Stomach (tissue), 9 donors: ENCODE results near the gene LAG3. TPM values are rescaled to one million over a fixed set of nuclear protein-coding genes. Genes with fewer than 3 reads are reported as not detected.
A peak's percentile ranks its signal among the peaks of the same experiment; 100 is the strongest.

Experiments
- DNase-seq, 2 donors: peaks; one replicate each; pipeline versions ENCODE4 v3.0.0 to v3.0.0-alpha.2; 2013 to 2019
- H3K27ac ChIP-seq, 5 donors: fragments of 200-600 bp in 4 of 5; sonication (generic) in 4 of 5; one replicate each; pipeline ENCODE4 v1.5.1; 2013 to 2019; ENCODE audit warnings: mild to moderate bottlenecking in 1 of 5, moderate library complexity in 1 of 5
- H3K27me3 ChIP-seq, 3 donors: fragments of 200-600 bp; sonication (generic); one replicate each; pipeline ENCODE4 v1.5.1; 2017 to 2019; ENCODE audit warnings: mixed run types in 1 of 3
- H3K36me3 ChIP-seq, 4 donors: fragments of 200-600 bp; sonication (generic); 1 replicate in 3 of 4; 2 replicates in 1 of 4; pipeline ENCODE4 v1.5.1; 2016 to 2019
- H3K4me1 ChIP-seq, 4 donors: fragments of 200-600 bp; sonication (generic); one replicate each; pipeline ENCODE4 v1.5.1; 2016 to 2019
- H3K4me3 ChIP-seq, 4 donors: fragments of 200-600 bp; sonication (generic) in 3 of 4; one replicate each; pipeline ENCODE4 v1.5.1; 2016 to 2019; ENCODE audit warnings: mild to moderate bottlenecking in 1 of 4
- H3K9me3 ChIP-seq, 4 donors: fragments of 200-600 bp; sonication (generic); one replicate each; pipeline ENCODE4 v1.5.1; 2016 to 2019
- EP300 ChIP-seq: sonication (generic); formaldehyde crosslinking; IDR thresholded peaks from one replicate; pipeline ENCODE4 v1.6.1; 2017; ENCODE audit warnings: antibody characterized with exemption
- POLR2A ChIP-seq, 4 donors: fragments of 450-650 bp; IDR thresholded peaks; one replicate each; pipeline ENCODE4 v1.6.1; 2016; ENCODE audit warnings: antibody characterized with exemption in 4 of 4, control low read depth in 2 of 4, mild to moderate bottlenecking in 1 of 4, moderate library complexity in 1 of 4
- POLR2AphosphoS5 ChIP-seq, 3 donors: sonication (generic); formaldehyde crosslinking; IDR thresholded peaks; one replicate each; pipeline ENCODE4 v1.6.1; 2016; ENCODE audit warnings: antibody characterized with exemption in 3 of 3
- WGBS, 5 donors: extraction: QIAGEN DNeasy Blood & Tissue Kit in 3 of 5; methylation state at CpG; one replicate each; pipeline versions ENCODE4 v1.1.5 to v1.1.7; 2013 to 2018; 5-methylcytosine and 5-hydroxymethylcytosine counted together
- intact Hi-C: fragments of 100-400 bp; cut with DNase I; formaldehyde crosslinking; loops from one replicate; pipeline ENCODE4 v1.15.1; 2023; ENCODE audit warnings: low total_unique reads
- polyA plus RNA-seq, 3 donors: library from polyadenylated mRNA; stranded (reverse); fragments of 200-250 nt; gene quantifications; one replicate each; pipeline ENCODE4 v1.2.3, GENCODE V29; 2013
- total RNA-seq, 5 donors: library from RNA; depleted of rRNA; stranded (reverse); fragments of >200 nt; gene quantifications; one replicate each; pipeline versions ENCODE4 v1.1.0 to v1.2.3, GENCODE V29; 2014 to 2016
- TF ChIP-seq, protein P1 (sequence below), 7 experiments: fragments of 450-650 bp in 4 of 7; fragments of 200-600 bp in 3 of 7; sonication (generic) in 3 of 7; IDR thresholded peaks; one replicate each; pipeline ENCODE4 v1.5.1; 2016 to 2019; ENCODE audit warnings: antibody characterized with exemption in 7 of 7, control low read depth in 2 of 7, mild to moderate bottlenecking in 1 of 7
- donor health status: healthy with polysubstance abuse.
- donor health status: Bipolar disorder and iron deficiency.
- donor health status: healthy.

LAG3 gene
- total and polyA plus RNA-seq, 8 donors, result 0.25 to 2.3 (median 1.4) TPM; not detected in 3

DNA sequence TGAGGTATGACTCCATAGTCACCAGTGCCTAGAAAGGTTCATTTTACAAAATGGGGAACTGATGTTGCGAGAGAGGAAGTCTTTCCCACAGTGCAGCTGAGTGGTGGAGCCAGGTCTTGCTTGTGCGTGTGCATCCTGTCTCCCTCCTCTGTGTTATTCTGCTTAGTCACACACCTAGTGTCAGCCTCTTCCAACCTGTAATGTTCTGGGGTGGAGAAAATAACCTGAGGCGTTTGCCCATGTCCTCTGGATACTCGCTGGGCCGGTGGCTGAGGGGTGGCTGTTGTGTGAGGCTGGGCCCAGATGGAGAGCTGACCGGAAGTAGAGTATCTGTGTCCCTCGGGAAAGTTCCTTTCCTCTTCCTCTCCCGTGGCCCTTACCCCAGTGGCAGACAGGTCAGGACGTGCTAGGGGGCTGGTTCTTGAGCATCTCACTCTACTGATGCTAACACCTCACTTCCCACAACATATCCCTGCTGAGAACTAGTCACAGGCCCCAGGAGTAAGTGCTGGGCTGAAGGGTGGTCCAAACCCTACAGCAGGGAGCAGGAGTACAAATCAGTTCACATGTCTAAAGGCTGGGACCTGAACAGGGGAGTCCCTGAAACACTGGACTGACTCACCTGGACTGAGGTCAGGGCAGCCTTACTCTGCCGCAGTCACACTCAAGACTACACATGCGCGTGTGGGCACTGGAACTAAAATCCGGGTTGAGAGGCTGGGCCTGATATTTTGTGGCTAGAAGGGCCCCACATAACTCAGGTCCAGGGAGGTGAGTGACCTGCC is 26.4 kb upstream of the LAG3 start:
- intact Hi-C loops, result loop anchor here (10.0 kb wide), 1 partner anchor 79 kb away; the partner anchor contains the start of genes GPR162 and P3H3
- Histone ChIP-seq H3K27me3 (no peaks in the 10 kb centered on the region), H3K4me3 (no peak overlapping the region), H3K27ac (peak overlapping the region in 4 of 5 donors; percentile 13 to 68 (median 56)), H3K36me3 (peaks cover 41 to 54% (median 52%) of the 10 kb centered on the region in 4 donors), H3K9me3 (no peaks in the 10 kb centered on the region), H3K4me1 (peaks cover 0 to 12% (median 3%) of the 10 kb centered on the region in 4 donors)
- TF ChIP-seq EP300 (no peak), POLR2AphosphoS5 (IDR thresholded peaks at IDR 0.05) (no peak), POLR2A (IDR thresholded peaks at IDR 0.05) (no peak)
- TF ChIP-seq, protein P1, sequence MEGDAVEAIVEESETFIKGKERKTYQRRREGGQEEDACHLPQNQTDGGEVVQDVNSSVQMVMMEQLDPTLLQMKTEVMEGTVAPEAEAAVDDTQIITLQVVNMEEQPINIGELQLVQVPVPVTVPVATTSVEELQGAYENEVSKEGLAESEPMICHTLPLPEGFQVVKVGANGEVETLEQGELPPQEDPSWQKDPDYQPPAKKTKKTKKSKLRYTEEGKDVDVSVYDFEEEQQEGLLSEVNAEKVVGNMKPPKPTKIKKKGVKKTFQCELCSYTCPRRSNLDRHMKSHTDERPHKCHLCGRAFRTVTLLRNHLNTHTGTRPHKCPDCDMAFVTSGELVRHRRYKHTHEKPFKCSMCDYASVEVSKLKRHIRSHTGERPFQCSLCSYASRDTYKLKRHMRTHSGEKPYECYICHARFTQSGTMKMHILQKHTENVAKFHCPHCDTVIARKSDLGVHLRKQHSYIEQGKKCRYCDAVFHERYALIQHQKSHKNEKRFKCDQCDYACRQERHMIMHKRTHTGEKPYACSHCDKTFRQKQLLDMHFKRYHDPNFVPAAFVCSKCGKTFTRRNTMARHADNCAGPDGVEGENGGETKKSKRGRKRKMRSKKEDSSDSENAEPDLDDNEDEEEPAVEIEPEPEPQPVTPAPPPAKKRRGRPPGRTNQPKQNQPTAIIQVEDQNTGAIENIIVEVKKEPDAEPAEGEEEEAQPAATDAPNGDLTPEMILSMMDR (IDR thresholded peaks at IDR 0.05), result no peak
- 55 to 69% (median 66%) methylated on average over 9 to 13 of the region's 13 CpGs for WGBS, 5 donors
- no peak for DNase-seq

DNA sequence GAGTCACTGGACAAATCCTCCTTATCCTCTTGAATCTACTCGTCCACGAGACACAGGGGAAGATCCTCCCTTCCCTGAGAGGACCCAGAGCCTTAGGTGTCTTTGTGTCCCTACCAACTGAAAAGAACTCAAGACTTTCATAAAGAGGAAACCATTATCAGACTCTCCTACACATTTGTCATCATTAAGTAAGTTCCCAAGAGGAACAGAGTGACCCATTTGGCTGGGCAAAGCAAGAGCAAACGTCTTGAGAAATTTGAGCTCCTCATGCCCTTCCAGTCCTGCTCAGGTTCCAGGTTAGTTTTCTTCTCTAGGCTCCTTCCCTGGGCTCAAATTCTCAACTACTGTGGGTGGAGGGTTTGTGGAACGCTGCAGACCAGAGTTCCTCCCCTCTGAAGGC is 25.1 kb upstream of the LAG3 start:
- no peaks in the 10 kb centered on the region for H3K9me3 ChIP-seq
- H3K4me3 ChIP-seq, result no peak overlapping the region
- no peaks in the 10 kb centered on the region for H3K27me3 ChIP-seq
- intact Hi-C loops, result loop anchor here (10.0 kb wide), 1 partner anchor 78 kb away; the partner anchor contains the start of genes GPR162 and P3H3
- WGBS, 5 donors, result 66 to 76% (median 71%) methylated on average over 4 of the region's 4 CpGs
- TF ChIP-seq, protein P1 (IDR thresholded peaks at IDR 0.05), result no peak
- TF ChIP-seq POLR2AphosphoS5 (IDR thresholded peaks at IDR 0.05), result no peak
- no peak for TF ChIP-seq POLR2A (IDR thresholded peaks at IDR 0.05)
- no peak for TF ChIP-seq EP300
- no peak for DNase-seq
- no peak overlapping the region for H3K27ac ChIP-seq
- H3K4me1 ChIP-seq, result peaks cover 6 to 25% (median 13%) of the 10 kb centered on the region in 4 donors
- H3K36me3 ChIP-seq, result peaks cover 49 to 65% (median 63%) of the 10 kb centered on the region in 4 donors

DNA sequence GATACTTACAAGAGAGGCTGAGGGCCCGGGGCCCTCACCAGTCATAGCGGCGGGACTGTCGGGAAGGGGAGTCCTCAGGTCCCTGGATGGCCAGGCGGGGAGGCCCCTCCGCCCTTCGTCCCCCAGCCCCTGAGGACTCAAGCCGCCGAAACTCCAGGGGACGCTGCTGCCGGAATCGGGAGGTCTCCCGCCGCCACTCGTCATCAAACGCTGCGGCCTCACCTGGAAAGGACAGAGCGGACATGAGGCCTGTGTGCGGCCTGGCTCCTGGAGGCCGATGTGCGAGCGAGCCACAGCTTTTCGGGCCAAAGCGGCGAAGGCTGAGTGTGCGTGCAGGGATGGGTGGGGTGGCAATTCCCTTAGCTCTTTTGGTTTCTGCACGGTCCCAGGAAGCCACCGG is 23.6 kb upstream of the LAG3 start:
- no peaks in the 10 kb centered on the region for H3K27me3 ChIP-seq
- H3K36me3 ChIP-seq, result peaks cover 49 to 65% (median 63%) of the 10 kb centered on the region in 4 donors
- no peak overlapping the region for H3K27ac ChIP-seq
- 87 to 96% (median 95%) methylated on average over 9 to 28 of the region's 28 CpGs for WGBS, 5 donors
- H3K4me1 ChIP-seq, result peaks cover 8 to 29% (median 19%) of the 10 kb centered on the region in 4 donors
- intact Hi-C loops, result loop anchor here (10.0 kb wide), 1 partner anchor 76 kb away; the partner anchor contains the start of genes GPR162 and P3H3
- no peak overlapping the region for H3K4me3 ChIP-seq
- TF ChIP-seq POLR2AphosphoS5 (IDR thresholded peaks at IDR 0.05) (no peak), POLR2A (IDR thresholded peaks at IDR 0.05) (no peak), EP300 (no peak)
- TF ChIP-seq, protein P1 (IDR thresholded peaks at IDR 0.05), result no peak
- H3K9me3 ChIP-seq, result no peaks in the 10 kb centered on the region
- DNase-seq, result no peak

DNA sequence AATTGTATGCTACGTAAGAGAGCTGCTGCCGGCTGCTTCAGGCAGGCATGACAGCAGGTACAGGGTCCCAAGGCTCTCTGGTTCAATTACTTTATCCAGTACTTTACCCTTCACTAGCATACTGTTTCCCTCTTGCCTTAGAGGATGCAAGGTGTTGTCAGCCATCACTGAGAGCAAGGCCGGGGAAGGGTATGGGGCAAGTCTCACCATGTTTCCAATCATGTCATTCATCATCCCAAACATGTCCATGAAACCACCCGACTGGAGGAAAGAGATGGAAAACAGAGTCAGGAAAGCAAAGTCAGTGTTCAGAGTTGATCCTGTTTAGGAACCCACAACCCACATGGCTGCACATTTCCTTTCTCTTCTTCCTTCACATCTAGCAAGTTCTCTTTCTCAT is 21.8 kb upstream of the LAG3 start:
- H3K4me1 ChIP-seq, result peaks cover 8 to 34% (median 24%) of the 10 kb centered on the region in 4 donors
- H3K4me3 ChIP-seq, result no peak overlapping the region
- H3K27ac ChIP-seq, result no peak overlapping the region
- no peaks in the 10 kb centered on the region for H3K27me3 ChIP-seq
- H3K36me3 ChIP-seq, result peaks cover 49 to 65% (median 63%) of the 10 kb centered on the region in 4 donors
- no peak for DNase-seq
- TF ChIP-seq, protein P1 (IDR thresholded peaks at IDR 0.05), result no peak
- TF ChIP-seq POLR2A (IDR thresholded peaks at IDR 0.05) (no peak), POLR2AphosphoS5 (IDR thresholded peaks at IDR 0.05) (no peak), EP300 (no peak)
- WGBS, 5 donors, result 75 to 92% (median 88%) methylated on average over 4 of the region's 4 CpGs
- intact Hi-C loops, result no loop called here
- no peaks in the 10 kb centered on the region for H3K9me3 ChIP-seq
